Colonic mucosa (tissue), 4 donors: ENCODE results near the gene GDF11. TPM values are rescaled to one million over a fixed set of nuclear protein-coding genes. Genes with fewer than 3 reads are reported as not detected.

Experiments used
- DNase-seq: peaks from one replicate; pipeline ENCODE4 v3.0.0-alpha.2; 2020
- H3K27ac ChIP-seq: fragments of 200-600 bp; one replicate; pipeline ENCODE4 v1.8.0; 2021
- H3K27me3 ChIP-seq: fragments of 200-600 bp; one replicate; pipeline ENCODE4 v1.8.0; 2021
- H3K36me3 ChIP-seq: fragments of 200-600 bp; one replicate; pipeline ENCODE4 v1.8.0; 2021
- H3K4me1 ChIP-seq: fragments of 200-600 bp; one replicate; pipeline ENCODE4 v1.8.0; 2021; ENCODE audit warnings: mild to moderate bottlenecking
- H3K4me3 ChIP-seq: fragments of 200-600 bp; one replicate; pipeline ENCODE4 v1.8.0; 2021
- H3K9ac ChIP-seq, 2 donors: one replicate each; pipeline ENCODE4 v1.7.0; 2013; ENCODE audit warnings: control low read depth in 2 of 2, low read depth in 2 of 2, low read length in 2 of 2
- H3K9me3 ChIP-seq: fragments of 200-600 bp; one replicate; pipeline ENCODE4 v1.8.0; 2021
- intact Hi-C: fragments of 100-400 bp; cut with DNase I; formaldehyde crosslinking; loops from one replicate; pipeline ENCODE4 v1.14.1; 2022
- total RNA-seq, 2 donors: library from RNA; stranded (reverse); fragmentation: NEBNext Ultra II Directional in 1 of 2; extraction: Animal tissue kit (Norgen Biotek cat#: 25700) in 1 of 2; gene quantifications; one replicate each; pipeline ENCODE4 v1.2.1, GENCODE V29; 2021
- TF ChIP-seq, protein P1 (sequence below): fragments of 200-600 bp; IDR thresholded peaks from one replicate; pipeline ENCODE4 v1.8.0; 2022; ENCODE audit warnings: antibody characterized with exemption, mild to moderate bottlenecking
- donor health status: healthy.
- donor health status: DM: no; HTN: no; CAD: no.
- donor health status: DM: no; HTN: no; CAD: no.

Gene GDF11
- total RNA-seq, 2 donors from 2014 or later, result 3.2 to 3.7 TPM

DNA sequence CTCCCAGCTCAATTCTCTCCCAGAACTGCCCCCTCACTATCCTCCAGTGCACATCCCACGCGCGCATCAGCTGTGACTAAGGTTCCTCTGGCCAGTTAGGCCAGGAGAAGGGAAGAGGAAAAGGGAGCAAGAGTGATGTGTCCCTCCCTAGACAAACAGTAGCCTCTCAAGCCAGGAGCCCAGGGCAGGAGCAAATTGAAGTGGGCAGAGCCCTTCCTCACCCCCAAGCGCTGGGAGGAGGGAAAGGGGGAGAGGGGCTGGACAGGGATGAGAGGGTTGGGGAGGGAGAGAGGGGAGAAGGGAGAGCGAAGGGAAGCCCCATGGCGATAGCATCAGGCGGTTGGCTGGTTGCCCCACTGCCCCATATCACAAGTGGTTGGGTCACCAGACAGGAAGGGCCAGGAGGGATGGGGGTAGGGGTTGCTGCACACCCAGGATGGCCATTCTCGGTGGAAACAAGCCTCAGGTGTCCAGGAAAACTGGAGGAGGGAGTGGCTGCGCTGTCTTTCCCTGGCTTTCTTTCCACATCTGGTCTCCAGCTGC lies 15.2 kb upstream of the GDF11 start:
- intact Hi-C loops, result no loop called here
- no peaks in the 10 kb centered on the region for H3K36me3 ChIP-seq
- peaks cover 10% of the 10 kb centered on the region for H3K4me1 ChIP-seq
- peak overlapping the region; percentile 99 for H3K27ac ChIP-seq
- H3K4me3 ChIP-seq, result peak overlapping the region; percentile 77
- TF ChIP-seq, protein P1, sequence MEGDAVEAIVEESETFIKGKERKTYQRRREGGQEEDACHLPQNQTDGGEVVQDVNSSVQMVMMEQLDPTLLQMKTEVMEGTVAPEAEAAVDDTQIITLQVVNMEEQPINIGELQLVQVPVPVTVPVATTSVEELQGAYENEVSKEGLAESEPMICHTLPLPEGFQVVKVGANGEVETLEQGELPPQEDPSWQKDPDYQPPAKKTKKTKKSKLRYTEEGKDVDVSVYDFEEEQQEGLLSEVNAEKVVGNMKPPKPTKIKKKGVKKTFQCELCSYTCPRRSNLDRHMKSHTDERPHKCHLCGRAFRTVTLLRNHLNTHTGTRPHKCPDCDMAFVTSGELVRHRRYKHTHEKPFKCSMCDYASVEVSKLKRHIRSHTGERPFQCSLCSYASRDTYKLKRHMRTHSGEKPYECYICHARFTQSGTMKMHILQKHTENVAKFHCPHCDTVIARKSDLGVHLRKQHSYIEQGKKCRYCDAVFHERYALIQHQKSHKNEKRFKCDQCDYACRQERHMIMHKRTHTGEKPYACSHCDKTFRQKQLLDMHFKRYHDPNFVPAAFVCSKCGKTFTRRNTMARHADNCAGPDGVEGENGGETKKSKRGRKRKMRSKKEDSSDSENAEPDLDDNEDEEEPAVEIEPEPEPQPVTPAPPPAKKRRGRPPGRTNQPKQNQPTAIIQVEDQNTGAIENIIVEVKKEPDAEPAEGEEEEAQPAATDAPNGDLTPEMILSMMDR, result no peak
- H3K9ac ChIP-seq, result peak overlapping the region; percentile 88 to 98
- peak; percentile 74 for DNase-seq
- no peaks in the 10 kb centered on the region for H3K27me3 ChIP-seq
- H3K9me3 ChIP-seq, result no peaks in the 10 kb centered on the region

- Histone ChIP-seq H3K4me1 (peaks cover 10% of the 10 kb centered on the region), H3K27me3 (no peaks in the 10 kb centered on the region), H3K9ac (peak overlapping the region; percentile 88 to 98), H3K36me3 (no peaks in the 10 kb centered on the region), H3K27ac (peak overlapping the region; percentile 99), H3K4me3 (peak overlapping the region; percentile 77), H3K9me3 (no peaks in the 10 kb centered on the region)
- DNase-seq, result peak; percentile 78
- TF ChIP-seq, protein P1, result no peak
- intact Hi-C loops, result no loop called here
Observed at GRCh38 chr12:55728186-55728938, 14.6 kb upstream of the GDF11 start.

DNA sequence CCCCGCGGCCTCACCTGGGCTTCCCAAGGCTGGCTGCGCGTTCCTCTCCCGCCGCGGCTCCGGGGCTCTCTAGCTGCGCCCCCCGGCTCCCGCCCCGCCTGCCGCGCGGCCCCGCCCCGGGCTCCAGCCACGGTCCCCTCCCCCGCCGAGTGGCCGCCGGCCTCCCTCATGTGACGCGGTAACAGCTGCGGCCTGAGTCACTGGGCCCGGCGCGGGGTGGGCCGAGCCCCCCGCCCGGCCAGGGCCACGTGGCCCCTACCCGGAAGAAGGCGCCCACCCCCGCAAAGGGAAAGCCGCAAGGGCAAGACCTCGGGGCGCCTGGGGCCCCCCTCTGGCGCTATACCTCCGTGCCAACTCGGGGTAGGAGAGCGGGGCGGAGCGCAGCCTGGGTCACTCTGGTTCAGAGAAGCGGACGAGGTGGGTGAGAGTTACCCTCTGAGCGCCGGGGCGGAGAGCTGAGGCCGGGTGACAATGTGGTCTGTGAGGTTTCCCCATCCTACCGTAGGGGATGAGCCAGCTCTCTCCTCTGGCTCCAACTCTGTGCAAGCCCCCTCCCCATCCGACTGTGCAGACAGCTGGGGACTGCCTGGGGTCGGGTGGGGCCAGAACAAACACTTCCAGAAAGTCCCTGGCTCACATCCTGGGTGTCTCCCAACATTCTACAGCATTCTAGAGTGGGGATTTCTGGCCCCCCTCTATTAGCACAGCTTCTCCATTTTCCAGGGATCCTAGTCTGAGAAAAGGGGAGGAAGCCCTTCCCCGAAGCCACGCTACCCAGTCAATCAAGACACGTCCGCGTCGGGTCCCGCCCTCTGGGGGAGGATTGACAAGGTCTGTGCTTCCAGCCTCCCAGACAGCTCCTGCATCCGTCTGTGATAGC lies 13.7 kb upstream of the GDF11 start, which contains the start of gene CD63:
CD63 (minus strand) TSS at position 71 of the 880 bp plus-strand sequence. CDS start 668 bp downstream, outside the sequence.
- Histone ChIP-seq H3K9ac (peak within 1 kb of the TSS; percentile 98 to 100), H3K4me1 (peaks cover 4% of the 10 kb centered on the region), H3K9me3 (no peaks in the 10 kb centered on the region), H3K4me3 (peak within 1 kb of the TSS; percentile 77), H3K27me3 (no peaks in the 10 kb centered on the region), H3K27ac (peak within 1 kb of the TSS; percentile 99), H3K36me3 (no peaks in the 10 kb centered on the region)
- DNase-seq, result peak; percentile 95
- intact Hi-C loops, result no loop called here
- TF ChIP-seq, protein P1, result no peak

DNA sequence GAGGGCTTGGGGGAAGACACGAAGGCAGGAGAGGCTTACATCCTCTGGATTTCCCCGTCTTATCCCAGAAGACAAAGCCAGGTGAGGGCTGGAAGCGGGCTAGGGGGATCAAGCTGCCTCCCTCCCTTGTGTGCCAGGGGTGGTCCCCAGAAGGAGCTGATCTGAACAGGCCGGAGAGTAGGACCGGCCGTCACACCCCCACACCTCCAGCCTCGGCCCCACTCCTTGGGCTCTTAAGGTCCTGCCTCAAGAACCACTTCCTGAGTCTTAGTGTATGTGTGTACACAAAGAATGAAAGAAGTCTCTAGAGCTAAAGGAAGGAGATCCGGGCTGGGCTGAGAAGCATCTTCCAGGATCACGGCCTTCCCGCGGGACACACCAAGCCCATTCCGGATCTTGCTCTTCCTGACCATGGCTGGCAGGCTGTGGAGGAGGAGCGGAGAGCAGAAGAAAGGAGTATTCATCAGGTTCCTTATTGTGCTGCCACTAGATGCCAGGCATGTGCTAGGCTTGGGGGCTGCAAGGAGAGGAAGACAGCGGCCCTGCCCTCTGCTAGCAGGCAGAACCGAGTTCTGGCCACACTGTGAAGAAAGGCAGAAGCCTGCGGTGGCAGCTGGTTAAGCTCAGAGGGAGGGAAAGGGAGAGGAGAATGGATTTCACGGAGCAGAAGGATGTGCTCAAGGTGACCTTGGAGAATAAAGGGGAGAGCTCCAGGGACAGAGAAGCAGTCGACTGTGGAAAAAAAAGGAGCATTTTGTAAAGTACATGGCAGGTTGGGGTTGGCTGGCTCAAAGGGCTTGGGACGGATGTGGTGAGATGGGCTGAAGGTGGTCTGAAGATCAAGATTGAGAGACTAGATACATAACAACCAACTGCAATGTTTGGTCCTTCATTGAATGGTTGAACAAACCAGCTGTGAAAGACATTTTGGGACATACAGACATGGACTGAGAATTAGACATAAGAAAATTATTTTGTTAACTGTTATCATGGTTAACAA lies 12.8 kb upstream of the GDF11 start:
- Histone ChIP-seq H3K4me3 (peak overlapping the region; percentile 77), H3K9me3 (no peaks in the 10 kb centered on the region), H3K9ac (peak overlapping the region; percentile 98 to 100), H3K27ac (peak overlapping the region; percentile 99), H3K4me1 (no peaks in the 10 kb centered on the region), H3K27me3 (no peaks in the 10 kb centered on the region), H3K36me3 (no peaks in the 10 kb centered on the region)
- intact Hi-C loops, result no loop called here
- peak; percentile 55 for DNase-seq
- TF ChIP-seq, protein P1, result no peak
